ENCODE results near the gene GFOD2. TPM values are rescaled to one million over a fixed set of nuclear protein-coding genes. Genes with fewer than 3 reads are reported as not detected.

GFOD2 gene
- total RNA-seq, 1 donor from 2014 or later: 18.2 TPM

DNA sequence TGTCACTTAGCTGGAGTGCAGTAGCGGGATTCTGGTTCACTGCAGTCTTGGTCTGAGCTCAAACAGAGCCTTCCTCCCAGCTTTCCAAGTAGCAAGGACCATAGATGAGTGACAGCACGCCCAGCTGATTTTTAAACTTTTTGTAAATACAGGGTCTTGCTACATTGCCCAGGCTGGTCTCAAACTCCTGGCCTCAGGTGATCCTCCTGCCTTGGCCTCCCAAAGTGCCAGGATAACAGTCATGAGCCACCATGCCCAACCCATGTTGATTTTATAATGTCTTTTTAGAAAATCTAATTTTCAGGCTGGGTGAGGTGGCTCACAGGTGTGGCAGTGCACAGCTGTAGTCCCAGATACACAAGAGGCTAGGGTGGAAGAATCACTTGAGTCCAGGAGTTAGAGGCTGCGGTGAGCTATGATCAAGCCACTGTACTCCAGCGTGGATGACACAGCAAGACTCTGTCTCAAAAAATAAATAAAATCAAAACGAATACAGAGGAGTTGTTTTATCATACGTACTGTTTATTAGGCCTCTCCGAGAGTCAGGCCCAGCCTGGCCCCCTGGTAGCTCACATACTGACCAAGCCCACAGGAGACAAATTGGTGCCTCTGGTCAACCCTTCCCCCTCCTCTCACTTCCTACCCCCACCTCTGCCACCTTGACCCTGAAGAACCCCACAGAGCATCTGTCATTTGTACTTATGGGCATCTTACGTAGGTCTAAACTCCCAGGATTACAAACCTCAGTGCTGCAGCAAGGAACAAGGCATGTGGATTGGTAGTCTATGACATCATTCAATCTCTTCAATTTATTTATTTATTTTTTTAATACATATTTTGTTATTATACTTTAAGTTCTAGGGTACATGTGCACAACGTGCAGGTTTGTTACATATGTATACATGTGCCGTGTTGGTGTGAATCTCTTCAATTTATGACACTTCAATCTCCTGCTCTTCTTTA, 38.9 kb downstream of the GFOD2 start:
- Histone ChIP-seq H3K4me1 (peaks cover 1% of the 10 kb centered on the region), H3K27me3 (no peaks in the 10 kb centered on the region), H3K9me3 (no peaks in the 10 kb centered on the region), H3K4me3 (no peak overlapping the region), H3K27ac (no peak overlapping the region), H3K36me3 (peaks cover 8% of the 10 kb centered on the region)
- TF ChIP-seq, protein P1, sequence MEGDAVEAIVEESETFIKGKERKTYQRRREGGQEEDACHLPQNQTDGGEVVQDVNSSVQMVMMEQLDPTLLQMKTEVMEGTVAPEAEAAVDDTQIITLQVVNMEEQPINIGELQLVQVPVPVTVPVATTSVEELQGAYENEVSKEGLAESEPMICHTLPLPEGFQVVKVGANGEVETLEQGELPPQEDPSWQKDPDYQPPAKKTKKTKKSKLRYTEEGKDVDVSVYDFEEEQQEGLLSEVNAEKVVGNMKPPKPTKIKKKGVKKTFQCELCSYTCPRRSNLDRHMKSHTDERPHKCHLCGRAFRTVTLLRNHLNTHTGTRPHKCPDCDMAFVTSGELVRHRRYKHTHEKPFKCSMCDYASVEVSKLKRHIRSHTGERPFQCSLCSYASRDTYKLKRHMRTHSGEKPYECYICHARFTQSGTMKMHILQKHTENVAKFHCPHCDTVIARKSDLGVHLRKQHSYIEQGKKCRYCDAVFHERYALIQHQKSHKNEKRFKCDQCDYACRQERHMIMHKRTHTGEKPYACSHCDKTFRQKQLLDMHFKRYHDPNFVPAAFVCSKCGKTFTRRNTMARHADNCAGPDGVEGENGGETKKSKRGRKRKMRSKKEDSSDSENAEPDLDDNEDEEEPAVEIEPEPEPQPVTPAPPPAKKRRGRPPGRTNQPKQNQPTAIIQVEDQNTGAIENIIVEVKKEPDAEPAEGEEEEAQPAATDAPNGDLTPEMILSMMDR (IDR thresholded peaks at IDR 0.05): no peak
- intact Hi-C loops (cut with DNase I): loop anchor here (10.0 kb wide), 1 partner anchor 245 kb away; no protein-coding TSS in a partner anchor
- ATAC-seq (no peak), DNase-seq (no peak)

DNA sequence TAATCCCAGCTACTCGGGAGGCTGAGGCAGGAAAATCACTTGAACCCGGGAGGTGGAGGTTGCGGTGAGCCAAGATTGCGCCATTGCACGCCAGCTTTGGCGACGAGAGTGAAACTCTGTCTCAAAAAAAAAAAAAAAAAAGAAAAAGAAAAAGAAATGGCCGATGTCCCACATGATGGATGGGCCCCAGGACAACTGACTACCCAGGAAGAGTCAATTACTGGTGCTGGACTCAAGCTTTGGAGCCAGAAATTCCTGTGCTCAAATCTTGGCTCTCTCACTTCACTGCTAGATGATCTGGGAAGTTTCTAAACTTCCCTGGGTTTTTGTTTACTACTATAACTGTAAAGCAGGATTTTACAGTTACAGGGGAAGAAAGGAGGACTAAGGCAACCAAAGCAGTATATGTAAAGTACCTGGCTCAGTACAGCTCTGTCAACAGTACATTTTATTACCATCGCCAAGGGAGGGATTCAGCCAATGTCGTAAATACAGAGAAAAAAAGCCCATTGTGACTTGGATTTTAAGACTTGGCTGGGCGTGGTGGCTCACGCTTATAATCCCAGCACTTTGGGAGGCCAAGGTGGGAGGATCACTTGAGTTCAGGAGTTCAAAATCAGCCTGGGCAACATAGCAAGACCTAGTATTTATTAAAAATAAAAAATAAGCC, 40.6 kb downstream of the GFOD2 start:
- no peaks in the 10 kb centered on the region for H3K9me3 ChIP-seq
- no peak overlapping the region for H3K27ac ChIP-seq
- H3K36me3 ChIP-seq: no peaks in the 10 kb centered on the region
- no peaks in the 10 kb centered on the region for H3K27me3 ChIP-seq
- intact Hi-C loops (cut with DNase I): loop anchor here (10.0 kb wide), 1 partner anchor 246 kb away; no protein-coding TSS in a partner anchor
- H3K4me1 ChIP-seq: peaks cover 14% of the 10 kb centered on the region
- ATAC-seq (no peak), DNase-seq (no peak)
- TF ChIP-seq, protein P1 (IDR thresholded peaks at IDR 0.05): no peak
- no peak overlapping the region for H3K4me3 ChIP-seq

DNA sequence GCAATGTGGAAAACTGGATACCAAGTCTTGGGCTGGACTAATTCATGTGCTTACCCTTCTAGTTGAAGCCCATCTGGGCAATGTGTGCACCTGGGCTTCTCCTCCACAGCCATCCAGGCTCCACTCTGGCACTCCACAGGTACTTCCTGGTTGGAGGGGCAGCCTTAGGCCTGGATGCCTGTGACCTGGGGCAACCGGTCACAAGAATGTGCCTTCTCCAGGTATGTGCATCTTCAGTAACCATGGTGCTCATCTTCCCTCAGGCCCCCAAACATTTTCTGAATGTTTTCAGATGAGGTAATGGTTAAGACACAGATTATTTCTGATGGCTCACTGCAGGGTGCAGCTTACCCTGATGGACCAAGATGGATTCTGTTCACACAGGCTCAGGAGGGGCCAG, 41.4 kb downstream of the GFOD2 start:
- no peaks in the 10 kb centered on the region for H3K9me3 ChIP-seq
- DNase-seq (no peak), ATAC-seq (no peak)
- intact Hi-C loops (cut with DNase I): loop anchor here (10.0 kb wide), 1 partner anchor 247 kb away; no protein-coding TSS in a partner anchor
- H3K27ac ChIP-seq: no peak overlapping the region
- no peak overlapping the region for H3K4me3 ChIP-seq
- H3K27me3 ChIP-seq: no peaks in the 10 kb centered on the region
- peaks cover 21% of the 10 kb centered on the region for H3K4me1 ChIP-seq
- TF ChIP-seq, protein P1 (IDR thresholded peaks at IDR 0.05): no peak
- H3K36me3 ChIP-seq: no peaks in the 10 kb centered on the region

DNA sequence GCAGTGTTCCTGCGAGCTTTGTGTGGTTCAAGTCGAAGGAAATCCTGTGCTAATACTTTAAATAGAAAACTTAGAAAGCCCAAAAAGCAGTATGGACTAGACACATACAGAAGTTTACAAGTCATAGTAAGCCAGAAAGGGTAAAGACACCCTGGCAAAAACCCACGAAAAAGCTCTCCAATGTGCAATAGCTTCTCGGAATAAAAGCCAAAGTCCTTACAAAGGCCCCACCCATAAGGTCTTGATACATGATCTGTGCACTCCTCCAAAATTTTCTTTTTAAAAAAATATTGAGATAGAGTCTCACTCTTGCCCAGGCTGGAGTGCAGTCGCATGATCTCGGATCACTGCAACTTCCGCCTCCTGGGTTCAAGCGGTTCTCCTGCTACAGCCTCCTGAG, 42.2 kb downstream of the GFOD2 start:
- no peak for DNase-seq
- no peaks in the 10 kb centered on the region for H3K36me3 ChIP-seq
- intact Hi-C loops (cut with DNase I): loop anchor here (10.0 kb wide), 1 partner anchor 248 kb away; no protein-coding TSS in a partner anchor
- TF ChIP-seq, protein P1 (IDR thresholded peaks at IDR 0.05): no peak
- no peak overlapping the region for H3K27ac ChIP-seq
- H3K4me3 ChIP-seq: no peak overlapping the region
- H3K27me3 ChIP-seq: no peaks in the 10 kb centered on the region
- no peaks in the 10 kb centered on the region for H3K9me3 ChIP-seq
- ATAC-seq: no peak
- peaks cover 25% of the 10 kb centered on the region for H3K4me1 ChIP-seq

DNA sequence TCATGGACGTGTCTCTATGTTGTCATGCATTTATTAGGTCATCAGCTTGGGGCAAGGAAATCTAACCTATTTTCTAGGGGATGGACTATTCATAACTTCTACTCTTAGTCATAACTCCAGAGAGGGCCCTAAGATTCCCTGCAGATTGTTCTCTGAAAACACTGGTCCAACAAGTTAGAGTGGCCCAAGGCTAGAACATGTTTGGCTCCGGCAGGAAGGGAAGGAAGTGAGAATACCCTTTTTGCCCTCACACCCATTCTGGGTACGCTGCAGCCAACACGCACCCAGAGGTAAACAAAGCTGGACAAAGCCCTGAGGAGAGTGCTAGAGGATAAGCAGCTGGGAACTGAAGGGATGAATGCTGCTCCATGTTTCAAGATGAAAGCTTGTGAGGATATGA, 42.6 kb downstream of the GFOD2 start:
- Histone ChIP-seq H3K4me1 (peaks cover 25% of the 10 kb centered on the region), H3K36me3 (no peaks in the 10 kb centered on the region), H3K27ac (no peak overlapping the region), H3K4me3 (no peak overlapping the region), H3K9me3 (no peaks in the 10 kb centered on the region), H3K27me3 (no peaks in the 10 kb centered on the region)
- intact Hi-C loops (cut with DNase I): loop anchor here (10.0 kb wide), 1 partner anchor 248 kb away; no protein-coding TSS in a partner anchor
- ATAC-seq (no peak), DNase-seq (no peak)
- TF ChIP-seq, protein P1 (IDR thresholded peaks at IDR 0.05): no peak
